ENCODE results near the gene ZMYM4.

DNA sequence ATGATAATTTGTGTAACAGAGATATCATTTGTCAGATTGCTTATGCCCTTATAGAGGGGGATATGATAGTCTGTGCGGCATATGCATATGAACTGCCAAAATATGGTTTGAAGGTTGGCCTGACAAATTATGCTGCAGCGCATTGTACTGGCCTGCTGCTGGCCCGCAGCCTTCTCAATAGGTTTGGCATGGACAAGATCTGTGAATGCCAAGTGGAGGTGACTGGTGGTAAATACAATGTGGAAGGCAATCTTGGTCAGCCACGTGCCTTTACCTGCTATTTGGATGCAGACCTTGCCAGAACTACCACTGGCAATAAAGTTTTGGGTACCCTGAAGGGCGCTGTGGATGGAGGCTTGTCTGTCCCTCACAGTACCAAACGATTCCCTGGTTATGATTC lies 82.4 kb downstream of the ZMYM4 start:
- TF ChIP-seq, protein P1, sequence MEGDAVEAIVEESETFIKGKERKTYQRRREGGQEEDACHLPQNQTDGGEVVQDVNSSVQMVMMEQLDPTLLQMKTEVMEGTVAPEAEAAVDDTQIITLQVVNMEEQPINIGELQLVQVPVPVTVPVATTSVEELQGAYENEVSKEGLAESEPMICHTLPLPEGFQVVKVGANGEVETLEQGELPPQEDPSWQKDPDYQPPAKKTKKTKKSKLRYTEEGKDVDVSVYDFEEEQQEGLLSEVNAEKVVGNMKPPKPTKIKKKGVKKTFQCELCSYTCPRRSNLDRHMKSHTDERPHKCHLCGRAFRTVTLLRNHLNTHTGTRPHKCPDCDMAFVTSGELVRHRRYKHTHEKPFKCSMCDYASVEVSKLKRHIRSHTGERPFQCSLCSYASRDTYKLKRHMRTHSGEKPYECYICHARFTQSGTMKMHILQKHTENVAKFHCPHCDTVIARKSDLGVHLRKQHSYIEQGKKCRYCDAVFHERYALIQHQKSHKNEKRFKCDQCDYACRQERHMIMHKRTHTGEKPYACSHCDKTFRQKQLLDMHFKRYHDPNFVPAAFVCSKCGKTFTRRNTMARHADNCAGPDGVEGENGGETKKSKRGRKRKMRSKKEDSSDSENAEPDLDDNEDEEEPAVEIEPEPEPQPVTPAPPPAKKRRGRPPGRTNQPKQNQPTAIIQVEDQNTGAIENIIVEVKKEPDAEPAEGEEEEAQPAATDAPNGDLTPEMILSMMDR (IDR thresholded peaks at IDR 0.05), result no peak
- no peak for TF ChIP-seq POLR2A (IDR thresholded peaks at IDR 0.05)

Data from breast epithelium (tissue), 3 donors.